ENCODE data around the gene ADAMTSL5. TPM values are rescaled to one million over a fixed set of nuclear protein-coding genes. Genes with fewer than 3 reads are reported as not detected.

Gene ADAMTSL5
- total RNA-seq, 1 donor from 2014 or later, result not detected

- DNase-seq (ENCODE audit: low read depth in 2 of 2), result no peak
These were observed 46.2 kb downstream of the ADAMTSL5 start for GRCh38 chr19:1466461-1467214.

- DNase-seq (ENCODE audit: low read depth in 2 of 2), result no peak
These were observed 46.8 kb downstream of the ADAMTSL5 start for GRCh38 chr19:1466018-1466460.

GRCh38 chr19:1465191-1466016 lies 47.4 kb downstream of the ADAMTSL5 start:
- DNase-seq (ENCODE audit: low read depth in 2 of 2), result peak; percentile 69 to 78

GRCh38 chr19:1461862-1462261 lies 51.0 kb downstream of the ADAMTSL5 start:
- DNase-seq (ENCODE audit: low read depth in 2 of 2), result no peak

- no peak for DNase-seq (ENCODE audit: low read depth in 2 of 2)
These were observed 52.5 kb downstream of the ADAMTSL5 start for GRCh38 chr19:1460033-1460995.

GRCh38 chr19:1459479-1459878 lies 53.3 kb downstream of the ADAMTSL5 start:
- DNase-seq (ENCODE audit: low read depth in 2 of 2), result no peak

GRCh38 chr19:1457892-1458291 lies 54.9 kb downstream of the ADAMTSL5 start:
- DNase-seq (ENCODE audit: low read depth in 2 of 2), result no peak

- DNase-seq (ENCODE audit: low read depth in 2 of 2), result no peak
These were observed 55.6 kb downstream of the ADAMTSL5 start for GRCh38 chr19:1457031-1457739.

GRCh38 chr19:1456121-1456900 lies 56.5 kb downstream of the ADAMTSL5 start:
- DNase-seq (ENCODE audit: low read depth in 2 of 2), result no peak

GRCh38 chr19:1455336-1456120 lies 57.3 kb downstream of the ADAMTSL5 start:
- peak; percentile 60 to 62 for DNase-seq (ENCODE audit: low read depth in 2 of 2)

Other genes with a start within 250 kb of the ADAMTSL5 start
- 95.4 and 115 TPM in 2 replicates for gene CIRBP, start 243.7 kb downstream of the ADAMTSL5 start, total RNA-seq
- 16.9 and 17.0 TPM in 2 replicates for gene FAM174C, start 237.5 kb downstream of the ADAMTSL5 start, total RNA-seq
- gene EFNA2, start 227.1 kb downstream of the ADAMTSL5 start, total RNA-seq, result under 0.01 TPM in 1 of 2 replicates, not detected in the other
- 64.9 and 110 TPM in 2 replicates for gene NDUFS7, start 129.1 kb downstream of the ADAMTSL5 start, total RNA-seq
- gene GAMT, start 111.5 kb downstream of the ADAMTSL5 start, total RNA-seq, result 8.3 and 12.6 TPM in 2 replicates
- gene DAZAP1, start 105.4 kb downstream of the ADAMTSL5 start, total RNA-seq, result 46.4 and 48.4 TPM in 2 replicates
- 338 and 383 TPM in 2 replicates for gene RPS15, start 74.6 kb downstream of the ADAMTSL5 start, total RNA-seq
- under 0.01 TPM in 2 replicates for gene APC2, start 62.9 kb downstream of the ADAMTSL5 start, total RNA-seq
- 13.5 and 17.5 TPM in 2 replicates for gene C19orf25, start 33.8 kb downstream of the ADAMTSL5 start, total RNA-seq
- 0.44 and 0.60 TPM in 2 replicates for gene PCSK4, start 22.7 kb downstream of the ADAMTSL5 start, total RNA-seq
- gene REEP6, start 21.8 kb downstream of the ADAMTSL5 start, total RNA-seq, result 0.20 and 0.44 TPM in 2 replicates
- gene PLK5, start 11.1 kb upstream of the ADAMTSL5 start, total RNA-seq, result not detected in 2 replicates
- 41.6 and 75.6 TPM in 2 replicates for gene MEX3D, start 55.3 kb upstream of the ADAMTSL5 start, total RNA-seq
- 46.0 and 79.4 TPM in 2 replicates for gene MBD3, start 79.8 kb upstream of the ADAMTSL5 start, total RNA-seq
- 127 and 151 TPM in 2 replicates for gene UQCR11, start 92.4 kb upstream of the ADAMTSL5 start, total RNA-seq
- gene TCF3, start 139.6 kb upstream of the ADAMTSL5 start, total RNA-seq, result 47.9 and 48.6 TPM in 2 replicates
- gene ONECUT3, start 240.5 kb upstream of the ADAMTSL5 start, total RNA-seq, result not detected in 2 replicates